Measurements from ENCODE around the gene PDXP. TPM values are rescaled to one million over a fixed set of nuclear protein-coding genes. Genes with fewer than 3 reads are reported as not detected.

PDXP gene
- polyA plus RNA-seq, 6 donors from 2014 or later, result 4.0 to 14.3 (median 7.6) TPM

DNA sequence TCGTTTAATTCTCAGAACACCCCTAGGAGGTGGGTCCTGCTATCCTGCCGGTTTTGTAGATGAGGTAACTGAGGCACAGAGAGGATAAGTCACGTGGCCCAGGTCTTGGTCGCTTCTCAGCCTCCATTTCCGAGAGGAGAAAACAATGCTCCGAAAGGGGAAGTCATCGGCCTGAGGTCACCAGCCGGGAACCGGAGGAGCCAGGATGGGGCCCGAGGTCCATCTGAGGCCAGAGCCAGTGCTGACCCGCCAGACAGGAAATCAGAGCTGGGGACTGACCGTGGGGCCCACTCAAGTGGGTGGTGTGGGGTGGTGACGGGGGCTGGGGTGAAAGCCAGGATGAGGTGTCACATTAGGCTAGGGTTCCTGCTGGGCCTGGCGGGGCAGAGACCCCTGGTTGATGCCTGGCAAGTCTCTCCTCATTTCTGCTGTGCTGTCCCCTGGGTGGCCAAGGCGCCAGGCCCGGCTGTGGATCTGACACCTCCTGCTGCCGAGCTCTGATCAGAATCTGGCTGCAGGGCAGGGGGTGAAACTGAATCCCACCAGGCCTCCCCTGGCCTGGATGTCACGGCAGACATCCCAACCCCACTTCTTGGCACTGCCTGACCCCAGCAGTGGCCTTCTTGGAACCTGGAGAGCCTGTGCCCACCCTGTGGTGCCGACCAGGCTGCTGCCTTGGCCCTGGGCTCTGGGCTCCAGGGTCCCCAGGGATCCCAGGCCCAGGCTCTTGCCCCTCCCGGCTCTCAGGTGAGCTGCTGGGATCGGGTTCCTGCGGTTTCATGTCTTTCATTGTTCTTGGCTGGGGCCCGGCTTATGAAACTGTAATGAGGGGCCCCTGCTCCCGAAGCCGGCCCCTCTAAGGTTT lies 50.3 kb downstream of the PDXP start:
- Mint-ChIP-seq H3K36me3 (peaks cover 5 to 7% of the 10 kb centered on the region in 2 donors), H3K4me1 (peaks cover 0 to 4% (median 0%) of the 10 kb centered on the region in 3 donors), H3K27ac (peak overlapping the region in 1 of 6 donors; percentile 39), H3K4me3 (no peak overlapping the region), H3K27me3 (no peaks in the 10 kb centered on the region), H3K9me3 (no peaks in the 10 kb centered on the region)
- no peak for DNase-seq
- no peak for ATAC-seq (ENCODE audit: low read depth in 2 of 2)

GRCh38 chr22:37709445-37709765 lies 50.9 kb downstream of the PDXP start:
- H3K4me1 Mint-ChIP-seq, result peaks cover 0 to 4% (median 0%) of the 10 kb centered on the region in 3 donors

DNA sequence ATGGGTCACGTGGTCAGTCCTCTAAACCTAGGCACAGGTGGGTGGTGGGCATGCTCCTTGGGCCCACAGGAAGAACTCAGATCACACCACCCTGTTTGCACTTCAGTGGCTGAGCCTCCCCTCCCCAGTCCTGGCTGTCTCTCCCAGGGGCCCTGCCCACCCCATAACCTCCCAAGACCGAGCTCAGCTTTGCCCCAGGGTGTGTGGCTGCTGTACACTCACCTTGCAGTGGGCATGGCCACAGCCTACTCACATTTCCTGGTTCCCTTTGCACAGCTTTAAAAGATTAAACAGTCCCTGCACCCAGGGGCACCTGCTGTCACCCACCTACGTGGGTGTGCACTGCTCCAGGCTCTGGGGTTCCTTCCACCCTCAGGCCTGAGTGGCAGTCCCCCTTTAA lies 52.2 kb downstream of the PDXP start:
- Mint-ChIP-seq H3K4me3 (no peak overlapping the region), H3K9me3 (no peaks in the 10 kb centered on the region), H3K36me3 (peaks cover 0 to 5% of the 10 kb centered on the region in 2 donors), H3K4me1 (peaks cover 0 to 4% (median 0%) of the 10 kb centered on the region in 3 donors), H3K27me3 (no peaks in the 10 kb centered on the region), H3K27ac (no peak overlapping the region)
- ATAC-seq (ENCODE audit: low read depth in 2 of 2) (no peak), DNase-seq (no peak)

More at GRCh38 chr22:37709445-37709765, 50.9 kb downstream of the PDXP start:
- peaks cover 4 to 5% of the 10 kb centered on the region in 2 donors for H3K36me3 Mint-ChIP-seq
- no peak for DNase-seq
- no peaks in the 10 kb centered on the region for H3K9me3 Mint-ChIP-seq
- H3K27me3 Mint-ChIP-seq, result no peaks in the 10 kb centered on the region
- ATAC-seq (ENCODE audit: low read depth in 2 of 2), result no peak
- no peak overlapping the region for H3K27ac Mint-ChIP-seq
- H3K4me3 Mint-ChIP-seq, result no peak overlapping the region

DNA sequence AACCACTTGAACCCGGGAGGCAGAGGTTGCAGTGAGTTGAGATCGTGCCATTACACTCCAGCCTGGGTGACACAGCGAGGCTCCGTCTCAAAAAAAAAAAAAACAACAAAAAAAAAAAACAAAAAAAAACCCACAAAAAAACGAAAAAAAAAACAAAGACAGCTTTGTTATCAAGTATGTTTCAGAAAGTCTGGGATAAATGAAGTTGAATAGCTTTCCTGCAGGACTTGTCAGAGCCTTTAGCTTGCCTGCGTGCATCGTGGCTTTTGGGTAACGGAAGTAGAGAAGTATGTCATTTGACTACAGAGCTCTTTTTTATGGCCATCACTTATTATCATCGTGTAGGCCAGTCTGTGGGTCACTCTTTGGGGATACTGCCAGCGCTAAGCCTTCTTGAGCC lies 53.0 kb downstream of the PDXP start:
- peaks cover 0 to 4% (median 0%) of the 10 kb centered on the region in 3 donors for H3K4me1 Mint-ChIP-seq
- no peak for DNase-seq
- ATAC-seq (ENCODE audit: low read depth in 2 of 2), result no peak
- H3K27ac Mint-ChIP-seq, result no peak overlapping the region
- no peaks in the 10 kb centered on the region for H3K9me3 Mint-ChIP-seq
- no peaks in the 10 kb centered on the region for H3K36me3 Mint-ChIP-seq
- no peaks in the 10 kb centered on the region for H3K27me3 Mint-ChIP-seq
- H3K4me3 Mint-ChIP-seq, result no peak overlapping the region

GRCh38 chr22:37713761-37714160 lies 55.2 kb downstream of the PDXP start:
- H3K27ac Mint-ChIP-seq, result peak overlapping the region in 1 of 6 donors; percentile 65
- H3K4me3 Mint-ChIP-seq, result no peak overlapping the region
- no peaks in the 10 kb centered on the region for H3K9me3 Mint-ChIP-seq
- no peak for DNase-seq
- ATAC-seq (ENCODE audit: low read depth in 2 of 2), result no peak
- H3K4me1 Mint-ChIP-seq, result peaks cover 0 to 4% (median 0%) of the 10 kb centered on the region in 3 donors
- no peaks in the 10 kb centered on the region for H3K27me3 Mint-ChIP-seq
- H3K36me3 Mint-ChIP-seq, result peaks cover 0 to 7% of the 10 kb centered on the region in 2 donors

- Mint-ChIP-seq H3K27me3 (no peaks in the 10 kb centered on the region), H3K4me1 (peaks cover 0 to 4% (median 0%) of the 10 kb centered on the region in 3 donors), H3K4me3 (no peak overlapping the region), H3K9me3 (no peaks in the 10 kb centered on the region), H3K27ac (no peak overlapping the region), H3K36me3 (peaks cover 0 to 7% of the 10 kb centered on the region in 2 donors)
- DNase-seq (no peak), ATAC-seq (ENCODE audit: low read depth in 2 of 2) (no peak)
Observed at GRCh38 chr22:37714634-37715033, 56.1 kb downstream of the PDXP start.

GRCh38 chr22:37715760-37716159 lies 57.2 kb downstream of the PDXP start:
- H3K36me3 Mint-ChIP-seq, result peaks cover 0 to 7% of the 10 kb centered on the region in 2 donors
- no peaks in the 10 kb centered on the region for H3K9me3 Mint-ChIP-seq
- no peak overlapping the region for H3K4me3 Mint-ChIP-seq
- DNase-seq (no peak), ATAC-seq (ENCODE audit: low read depth in 2 of 2) (no peak)
- H3K27me3 Mint-ChIP-seq, result no peaks in the 10 kb centered on the region
- no peak overlapping the region for H3K27ac Mint-ChIP-seq
- H3K4me1 Mint-ChIP-seq, result no peaks in the 10 kb centered on the region

Other genes with a start within 250 kb of the PDXP start
- gene ELFN2, start 231.2 kb upstream of the PDXP start, polyA plus RNA-seq (ENCODE audit: low read depth in 6 of 6), result not detected
- 100 to 1,000 TPM; 145 to 298 (median 186) TPM for gene MFNG, start 172.3 kb upstream of the PDXP start, polyA plus RNA-seq (ENCODE audit: low read depth in 6 of 6)
- not detected for gene CARD10, start 139.3 kb upstream of the PDXP start, polyA plus RNA-seq (ENCODE audit: low read depth in 6 of 6)
- gene CDC42EP1, start 98.2 kb upstream of the PDXP start, polyA plus RNA-seq (ENCODE audit: low read depth in 6 of 6), result under 1 TPM in 5 of 6 donors, not detected in 1; 0.22 to 0.82 (median 0.26) TPM
- 1 to 10 TPM in 1 of 6 donors, under 1 TPM in 3, not detected in 2; 0.60 to 2.6 (median 0.66) TPM for gene LGALS2, start 78.6 kb upstream of the PDXP start, polyA plus RNA-seq (ENCODE audit: low read depth in 6 of 6)
- 10 to 100 TPM; 15.5 to 28.9 (median 24.2) TPM for gene GGA1, start 49.9 kb upstream of the PDXP start, polyA plus RNA-seq (ENCODE audit: low read depth in 6 of 6)
- gene SH3BP1, start 19.1 kb upstream of the PDXP start, polyA plus RNA-seq (ENCODE audit: low read depth in 6 of 6), result 1 to 10 TPM; 2.7 to 8.0 (median 3.2) TPM
- 10 to 100 TPM in 4 of 6 donors, 1 to 10 TPM in 2; 4.1 to 35.3 (median 12.8) TPM for gene LGALS1, start 16.9 kb downstream of the PDXP start, polyA plus RNA-seq (ENCODE audit: low read depth in 6 of 6)
- 10 to 100 TPM; 35.7 to 60.6 (median 40.2) TPM for gene NOL12, start 27.6 kb downstream of the PDXP start, polyA plus RNA-seq (ENCODE audit: low read depth in 6 of 6)
- gene TRIOBP, start 38.3 kb downstream of the PDXP start, polyA plus RNA-seq (ENCODE audit: low read depth in 6 of 6), result 10 to 100 TPM; 13.7 to 19.5 (median 16.2) TPM
- gene GCAT, start 149.2 kb downstream of the PDXP start, polyA plus RNA-seq (ENCODE audit: low read depth in 6 of 6), result not detected
- gene GALR3, start 164.7 kb downstream of the PDXP start, polyA plus RNA-seq (ENCODE audit: low read depth in 6 of 6), result not detected
- 10 to 100 TPM in 4 of 6 donors, 1 to 10 TPM in 2; 2.6 to 19.3 (median 14.4) TPM for gene ANKRD54, start 185.6 kb downstream of the PDXP start, polyA plus RNA-seq (ENCODE audit: low read depth in 6 of 6)
- 100 to 1,000 TPM; 260 to 316 (median 300) TPM for gene EIF3L, start 190.7 kb downstream of the PDXP start, polyA plus RNA-seq (ENCODE audit: low read depth in 6 of 6)
- gene MICALL1, start 247.6 kb downstream of the PDXP start, polyA plus RNA-seq (ENCODE audit: low read depth in 6 of 6), result 1 to 10 TPM; 2.6 to 8.0 (median 3.1) TPM

All from naive B cell (primary cell).